GM21367 (cell line): ENCODE results near the gene TPD52L1.

Source experiments
- ATAC-seq: cut with Tn5 transposase; IDR thresholded peaks from one replicate; pipeline ENCODE4 v1.9.1; 2021; ENCODE audit not compliant: unreplicated experiment

Gene TPD52L1

GRCh38 chr6:125301435-125302391, 148.1 kb downstream of the TPD52L1 start, which contains the start of gene HDDC2:
Gene HDDC2 (minus strand): TSS chr6:125301967. CDS start chr6:125301932, 35 bp downstream.
- ATAC-seq: peak; percentile 87

GRCh38 chr6:125302840-125303511, 149.4 kb downstream of the TPD52L1 start:
- no peak for ATAC-seq

GRCh38 chr6:125303512-125303854, 149.9 kb downstream of the TPD52L1 start:
- ATAC-seq: no peak

- no peak for ATAC-seq
Observed at GRCh38 chr6:125304970-125305660, 151.5 kb downstream of the TPD52L1 start.

GRCh38 chr6:125306756-125307149, 153.2 kb downstream of the TPD52L1 start:
- ATAC-seq: no peak

GRCh38 chr6:125307150-125307838, 153.7 kb downstream of the TPD52L1 start:
- ATAC-seq: no peak

GRCh38 chr6:125307964-125308615, 154.5 kb downstream of the TPD52L1 start:
- ATAC-seq: no peak

GRCh38 chr6:125310994-125311649, 157.5 kb downstream of the TPD52L1 start:
- peak; percentile 87 for ATAC-seq

- ATAC-seq: no peak
Observed at GRCh38 chr6:125312478-125312877, 158.9 kb downstream of the TPD52L1 start.

- no peak for ATAC-seq
Observed at GRCh38 chr6:125312950-125313349, 159.4 kb downstream of the TPD52L1 start.
